Suppressor macrophage treated with lipopolysaccharide for 1 hour (primary cell): ENCODE data around the gene TRAPPC6A.

Experiments used
- DNase-seq, 3 donors: peaks; one replicate each; pipeline ENCODE4 v3.0.0-alpha.2; 2020 to 2022

Gene TRAPPC6A, protein sequence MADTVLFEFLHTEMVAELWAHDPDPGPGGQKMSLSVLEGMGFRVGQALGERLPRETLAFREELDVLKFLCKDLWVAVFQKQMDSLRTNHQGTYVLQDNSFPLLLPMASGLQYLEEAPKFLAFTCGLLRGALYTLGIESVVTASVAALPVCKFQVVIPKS

DNA sequence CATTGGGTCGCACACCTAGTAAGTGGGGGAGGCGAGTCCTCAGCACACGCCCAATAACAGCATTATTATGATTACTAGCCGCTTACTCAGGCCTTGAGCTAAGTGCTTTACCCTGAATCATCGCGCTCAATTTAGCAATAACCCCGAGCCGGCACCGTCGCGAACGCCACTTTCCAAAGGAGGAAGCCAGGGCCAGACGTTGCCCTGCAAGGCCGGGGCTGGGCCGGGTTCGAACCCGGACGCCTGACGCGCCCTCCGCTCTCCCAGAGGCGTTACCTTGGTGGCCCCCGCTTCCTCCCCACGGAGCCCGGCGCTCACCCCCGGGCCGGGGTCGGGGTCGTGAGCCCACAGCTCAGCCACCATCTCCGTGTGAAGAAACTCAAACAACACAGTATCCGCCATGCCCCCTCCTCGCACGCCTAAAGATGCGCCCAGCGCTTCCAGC is at the start of gene TRAPPC6A:
TSS of gene TRAPPC6A (minus strand) at position 421 of the 445 bp plus-strand sequence. CDS start at position 402, 19 bp downstream.
- DNase-seq = peak; percentile 91 to 93 (median 92)

DNA sequence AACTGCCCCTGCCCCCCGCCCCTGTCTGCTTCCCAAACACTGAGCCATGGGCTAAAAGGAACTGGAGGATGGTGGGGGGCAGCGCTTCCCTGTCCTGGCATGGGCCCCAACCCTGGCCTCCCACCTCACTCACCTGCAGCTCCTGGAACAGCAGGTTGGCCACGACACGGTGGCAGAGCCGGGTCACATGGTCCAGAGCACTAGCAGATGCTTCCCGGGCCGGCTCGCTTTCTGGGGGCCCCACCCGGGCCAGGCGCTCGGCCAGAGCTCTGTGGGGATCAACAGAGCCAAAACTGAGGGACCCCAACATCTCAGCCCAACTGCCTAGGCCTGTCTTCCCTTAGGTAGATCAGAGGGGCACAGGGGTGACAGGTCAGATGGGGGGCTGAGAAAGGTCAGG is 46.6 kb upstream of the TRAPPC6A start:
- no peak for DNase-seq

DNA sequence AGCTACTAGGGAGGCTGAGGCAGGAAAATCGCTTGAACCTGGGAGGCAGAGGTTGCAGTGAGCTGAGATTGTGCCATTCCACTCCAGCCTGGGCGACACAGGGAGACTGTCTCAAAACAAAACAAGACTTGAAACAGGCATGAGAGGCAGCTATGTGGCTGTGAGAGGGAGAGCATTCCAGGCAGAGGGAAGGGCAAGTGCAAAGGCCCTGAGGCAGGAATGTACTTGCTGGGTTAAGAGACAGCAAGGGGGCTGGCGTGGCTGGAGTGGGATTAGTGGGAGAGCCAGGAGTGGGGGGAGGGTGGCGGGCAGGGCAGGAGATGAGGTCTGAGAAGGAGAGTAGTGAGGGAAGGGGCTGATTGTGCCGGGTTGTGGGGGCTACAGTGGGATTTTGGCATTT is 45.8 kb upstream of the TRAPPC6A start:
- DNase-seq = no peak

DNA sequence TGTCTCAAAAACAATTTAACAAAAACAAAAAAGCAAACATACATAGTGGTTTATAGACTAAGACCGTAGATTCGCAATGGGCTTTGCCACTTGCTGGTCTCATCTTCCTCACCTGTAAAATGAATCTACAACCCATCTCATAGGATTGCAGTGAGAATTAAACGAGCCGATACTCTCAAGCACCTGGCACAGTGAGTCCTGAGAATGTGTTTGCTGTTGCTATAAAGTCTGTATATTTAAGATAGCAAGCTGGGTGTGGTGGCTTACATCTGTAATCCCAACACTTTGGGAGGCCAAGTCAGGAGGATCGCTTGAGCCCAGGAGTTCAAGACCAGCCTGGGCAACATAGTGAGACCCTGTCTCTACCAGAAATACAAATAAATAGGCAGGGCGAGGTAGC is 44.7 kb upstream of the TRAPPC6A start:
- no peak for DNase-seq

DNA sequence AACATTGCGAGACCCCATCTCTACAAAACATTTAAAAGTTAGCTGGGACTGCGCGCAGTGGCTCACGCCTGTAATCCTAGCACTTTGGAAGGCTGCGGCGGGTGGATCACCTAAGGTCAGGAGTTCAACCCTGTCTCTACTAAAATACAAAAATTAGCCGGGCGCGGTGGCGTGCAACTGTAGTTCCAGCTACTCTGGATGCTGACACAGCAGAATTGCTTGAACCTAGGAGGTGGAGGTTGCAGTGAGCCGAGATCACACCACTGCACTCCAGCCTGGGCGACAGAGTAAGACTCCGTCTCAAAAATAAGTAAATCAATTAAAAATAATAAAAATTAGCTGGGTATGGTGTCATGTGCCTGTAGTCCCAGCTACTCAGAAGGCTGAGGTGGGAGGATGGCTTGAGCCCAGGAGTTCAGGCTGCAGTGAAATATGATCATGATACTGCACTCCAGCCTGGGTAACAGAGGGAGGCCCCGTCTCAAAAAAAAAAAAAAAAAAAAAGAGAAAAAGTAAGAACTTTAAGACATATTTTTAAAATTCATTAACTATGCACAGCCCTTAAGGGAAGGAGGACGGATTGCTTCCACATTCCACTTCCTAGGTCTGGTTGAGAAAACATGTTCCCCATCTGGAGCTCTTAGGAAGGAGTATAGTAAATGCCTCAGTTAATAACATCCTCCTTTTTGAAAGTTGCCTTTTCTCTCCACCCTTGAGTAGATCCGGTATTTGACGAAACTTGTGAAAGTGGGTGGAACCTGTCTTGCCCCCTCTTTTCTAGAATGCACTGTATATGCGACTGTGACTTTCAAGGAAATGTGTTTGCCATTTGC is 41.1 kb upstream of the TRAPPC6A start:
- peak; percentile 19 to 41 (median 33) for DNase-seq

DNA sequence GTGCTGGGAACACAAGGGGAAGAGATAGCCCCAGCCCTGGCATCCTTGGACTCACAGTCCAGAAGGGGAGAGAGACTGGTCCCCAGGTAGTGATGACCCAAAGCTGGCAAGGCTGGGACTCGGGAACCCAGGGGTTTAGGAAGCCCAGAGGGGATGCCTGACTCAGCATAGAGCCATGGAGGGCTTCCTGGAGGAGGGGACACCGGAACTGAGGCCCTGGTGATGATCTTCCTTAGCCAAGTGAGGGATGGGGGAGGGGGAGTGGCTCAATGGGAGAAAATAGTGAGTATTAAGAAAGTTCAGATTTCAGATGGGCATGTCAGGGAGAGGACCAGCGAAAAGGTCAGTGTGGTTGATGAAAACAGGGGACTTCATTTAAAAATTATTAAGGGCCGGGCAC is 40.4 kb upstream of the TRAPPC6A start:
- DNase-seq = no peak

DNA sequence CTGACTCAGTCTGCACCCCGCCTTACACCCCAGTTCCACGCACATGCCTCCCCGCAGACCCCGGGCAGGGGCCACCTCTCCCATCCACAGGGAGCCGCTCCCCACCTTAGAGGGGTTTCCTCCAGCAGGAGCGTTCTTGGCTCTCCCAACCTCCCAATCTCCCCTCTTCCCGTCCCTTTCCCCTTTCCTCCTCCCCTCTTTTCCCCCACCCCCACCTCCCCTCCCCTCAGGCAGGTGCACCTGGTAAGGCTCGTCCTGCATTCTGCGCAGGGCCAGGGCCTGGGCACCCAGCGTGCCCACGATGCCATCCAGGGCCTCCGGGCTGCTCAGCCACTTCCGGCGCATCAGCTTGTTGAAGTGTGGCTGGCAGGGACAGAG is 39.9 kb upstream of the TRAPPC6A start:
- no peak for DNase-seq

DNA sequence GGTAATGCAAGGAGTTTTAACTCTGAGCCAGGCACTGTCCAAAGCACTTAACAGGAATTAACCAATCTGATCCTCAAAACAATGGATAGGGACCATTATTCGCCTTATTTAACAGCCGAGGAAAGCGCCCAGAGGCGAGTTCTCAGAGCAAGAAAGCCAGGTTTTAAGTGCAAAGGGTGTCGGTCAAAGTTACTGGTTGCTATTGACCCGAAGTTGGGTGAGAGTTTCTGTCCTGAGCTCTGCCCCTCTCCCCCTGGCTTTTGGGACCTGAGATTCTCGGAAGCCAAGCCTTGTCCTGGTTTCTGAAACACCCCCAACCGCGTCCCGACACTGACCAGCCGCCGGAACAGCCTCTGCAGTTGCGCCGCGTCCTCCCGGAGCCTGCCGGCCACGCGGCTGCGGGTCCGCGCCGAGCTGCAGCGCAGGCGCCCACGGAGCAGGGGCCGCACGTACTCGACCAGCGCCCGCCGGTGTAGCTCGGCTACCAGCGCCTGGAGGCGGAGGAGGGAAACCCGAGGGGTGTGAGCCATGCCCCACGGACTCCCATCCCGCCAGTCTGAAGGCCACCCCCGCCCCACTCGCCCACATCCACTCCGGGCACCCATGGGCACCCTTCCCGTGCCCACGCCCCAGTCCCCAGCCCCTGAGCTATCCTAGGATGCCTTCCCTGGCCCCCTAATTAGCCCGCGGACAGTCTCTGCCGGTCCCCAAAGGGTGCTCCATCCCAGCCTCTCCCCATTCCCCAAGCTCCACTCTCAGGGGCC is 39.3 kb upstream of the TRAPPC6A start:
- peak in 1 of 3 donors; percentile 12 for DNase-seq

DNA sequence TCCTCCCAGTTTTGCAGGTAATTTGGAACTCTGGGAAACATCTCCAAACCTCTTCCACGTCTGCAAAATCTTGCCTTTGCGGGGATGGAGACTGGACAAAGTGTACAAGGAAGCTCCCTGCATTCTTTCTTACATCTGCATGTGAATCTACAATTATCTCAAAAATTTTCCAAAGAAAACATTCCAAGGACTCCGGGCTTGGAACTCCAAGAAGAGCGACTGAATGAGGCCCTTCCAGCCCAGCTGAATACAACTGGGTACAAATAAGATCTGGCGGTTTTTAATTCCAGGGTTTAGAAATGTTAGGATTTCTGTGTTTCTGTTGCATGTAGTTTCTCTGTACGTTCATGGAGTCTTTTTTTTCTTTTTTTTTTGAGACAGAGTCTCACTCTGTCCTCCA is 38.6 kb upstream of the TRAPPC6A start:
- DNase-seq = no peak

DNA sequence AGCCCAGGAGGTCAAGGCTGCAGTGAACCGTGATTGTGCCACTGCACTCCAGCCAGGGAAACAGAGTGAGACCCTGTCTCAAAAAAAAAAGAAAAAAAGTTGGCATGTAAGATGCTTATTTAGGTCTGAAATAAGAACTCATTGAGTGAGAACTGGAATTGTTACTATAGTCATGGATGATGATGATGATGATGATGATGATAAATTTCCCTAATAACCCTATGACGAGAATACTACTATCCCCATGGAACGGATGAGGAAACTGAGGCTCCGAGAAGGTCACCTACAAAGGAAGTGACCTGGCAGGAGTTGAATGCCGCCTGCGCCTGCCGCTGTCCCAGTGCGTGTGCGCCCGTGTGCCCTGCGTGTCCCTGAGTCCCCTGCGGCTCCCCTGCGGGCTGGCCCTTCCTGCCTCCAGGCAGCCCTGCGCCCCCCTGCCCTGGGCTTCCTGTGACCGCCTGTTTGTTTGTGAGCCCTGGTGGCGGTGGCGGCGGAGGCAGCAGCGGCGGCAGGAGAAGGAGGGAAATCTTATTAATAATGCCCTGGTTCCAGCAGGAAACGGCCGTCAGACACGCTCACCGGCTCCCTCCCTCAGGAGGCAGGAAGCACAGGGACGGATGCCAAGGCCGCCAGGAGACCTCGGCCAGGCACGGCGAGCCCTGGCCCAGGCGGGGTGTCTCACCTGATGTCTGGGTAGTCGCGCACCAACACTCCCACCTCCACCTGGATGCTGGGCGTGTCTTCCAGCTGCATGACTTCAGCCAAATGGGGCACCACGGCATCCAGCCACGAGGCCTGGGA is 37.6 kb upstream of the TRAPPC6A start:
- DNase-seq = no peak

DNA sequence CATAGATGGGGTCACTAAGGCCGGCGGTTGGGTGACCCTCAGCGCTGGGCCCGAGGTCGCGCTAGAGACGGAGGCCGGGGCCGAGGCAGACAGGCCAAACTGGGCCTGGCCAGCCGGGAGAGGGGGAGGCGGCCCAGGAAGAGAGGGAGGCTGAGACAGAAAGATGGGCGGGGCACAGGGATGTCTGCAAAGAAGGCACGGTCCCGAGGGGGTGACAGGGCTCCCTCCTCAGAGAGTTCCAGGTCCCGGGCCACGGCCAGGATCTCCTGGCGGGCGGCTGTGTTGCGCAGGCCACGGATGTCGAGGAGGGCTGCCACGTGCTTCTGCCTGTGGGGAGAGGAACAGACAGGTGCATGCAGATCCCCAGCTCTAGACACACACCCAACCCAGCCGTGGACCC is 35.0 kb upstream of the TRAPPC6A start:
- DNase-seq = no peak

DNA sequence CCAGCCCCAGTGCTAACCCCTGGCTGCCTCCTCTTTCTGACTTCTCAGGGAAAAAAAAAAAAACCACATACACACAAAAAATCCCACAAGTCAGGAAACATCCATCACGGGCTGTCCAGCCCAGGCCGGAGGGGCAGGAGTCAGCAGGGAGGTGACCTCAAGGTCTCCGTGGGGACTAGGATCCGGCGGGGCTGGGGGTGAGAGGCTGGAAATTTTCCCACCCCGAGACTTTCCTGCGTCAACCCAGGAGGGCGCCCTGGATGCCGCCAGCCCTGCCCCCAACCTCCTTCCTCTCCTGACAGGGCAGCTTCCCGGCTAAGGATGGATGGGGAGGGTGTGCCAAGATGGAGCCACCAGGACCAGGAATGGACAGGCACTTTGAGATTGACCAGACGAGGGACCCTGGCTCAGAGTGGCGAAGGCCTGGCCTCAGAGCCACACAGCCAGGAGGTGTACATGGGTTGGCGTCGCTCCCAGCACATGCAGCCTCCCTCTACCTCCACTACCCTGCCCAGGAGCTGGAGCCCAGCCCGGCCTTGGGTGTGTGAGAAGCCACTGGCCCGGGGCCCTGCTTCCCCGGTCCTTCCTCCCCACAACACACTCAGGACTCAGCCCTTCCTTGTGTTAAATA is 33.8 kb upstream of the TRAPPC6A start:
- peak in 2 of 3 donors; percentile 31 to 32 for DNase-seq

DNA sequence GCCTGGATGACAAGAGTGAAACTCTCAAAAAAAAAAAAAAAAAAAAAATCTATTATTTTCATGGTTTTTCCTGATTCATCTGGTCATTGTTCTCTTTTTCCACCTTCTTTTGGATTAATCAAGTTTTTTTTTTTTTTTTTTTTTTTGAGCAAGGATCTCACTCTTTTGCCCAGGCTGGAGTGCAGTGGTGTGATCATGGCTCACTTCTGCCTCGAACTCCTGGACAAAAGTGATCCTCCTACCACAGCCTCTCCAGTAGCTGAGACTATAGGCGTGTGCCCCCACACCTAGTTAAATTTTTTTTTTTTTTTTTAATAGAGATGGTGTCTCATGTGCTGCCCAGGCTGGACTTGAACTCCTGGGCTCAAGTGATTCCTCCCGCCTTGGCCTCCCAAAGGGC is 28.3 kb upstream of the TRAPPC6A start:
- DNase-seq = no peak

DNA sequence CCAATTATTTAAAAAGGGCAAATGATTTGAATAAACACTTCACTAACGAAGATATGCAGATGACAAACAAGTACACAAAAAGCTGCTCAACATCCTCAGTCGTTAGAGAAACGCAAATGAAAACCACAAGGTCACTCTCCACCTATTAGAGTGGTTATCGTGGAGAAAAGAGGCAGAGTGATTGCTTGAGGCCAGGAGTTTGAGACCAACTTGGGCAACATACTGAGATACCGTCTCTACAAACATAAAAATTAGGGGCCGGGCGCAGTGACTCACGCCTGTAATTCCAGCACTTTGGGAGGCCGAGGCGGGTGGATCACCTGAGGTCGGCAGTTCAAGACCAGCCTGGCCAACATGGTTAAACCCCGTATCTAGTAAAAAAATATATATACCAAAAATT is 27.8 kb upstream of the TRAPPC6A start:
- DNase-seq = no peak

DNA sequence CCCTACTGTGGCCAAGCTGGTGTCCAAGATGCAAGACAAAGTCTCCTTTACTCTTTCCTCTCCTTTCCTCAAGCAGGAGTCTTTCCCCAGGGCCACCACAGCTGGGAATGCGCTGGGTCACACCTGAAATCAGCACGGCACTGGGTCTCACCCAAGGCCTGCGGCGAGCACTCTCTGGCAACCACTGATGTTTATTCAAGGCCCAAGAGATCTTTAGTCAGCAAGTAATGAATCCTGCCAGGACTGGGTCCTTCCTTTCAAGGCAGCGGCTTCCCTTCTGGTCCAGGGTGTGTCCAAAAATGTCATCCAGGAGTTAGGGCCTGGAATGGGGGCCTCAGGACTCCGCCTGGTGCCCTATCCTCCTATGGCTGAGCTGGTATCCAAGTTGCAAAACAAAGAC is 24.6 kb upstream of the TRAPPC6A start:
- DNase-seq = no peak

DNA sequence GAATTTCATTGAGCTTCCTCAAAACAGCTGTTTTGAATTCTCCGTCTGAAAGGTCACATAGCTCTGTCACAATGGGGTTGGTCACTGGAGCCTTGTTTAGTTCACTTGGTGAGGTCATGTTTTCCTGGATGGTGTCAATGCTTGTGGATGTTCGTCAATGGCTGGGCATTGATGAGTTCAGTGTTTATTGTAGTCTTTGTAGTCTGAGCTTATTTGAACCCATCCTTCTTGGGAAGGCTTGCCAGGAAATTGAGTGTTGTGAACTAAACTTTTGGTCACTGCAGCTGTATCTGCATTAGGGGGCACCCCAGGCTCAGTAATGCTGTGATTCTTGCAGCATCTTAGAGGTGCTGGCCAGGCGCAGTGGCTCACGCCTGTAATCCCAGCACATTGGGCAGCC is 22.5 kb upstream of the TRAPPC6A start:
- peak; percentile 22 to 43 (median 27) for DNase-seq

DNA sequence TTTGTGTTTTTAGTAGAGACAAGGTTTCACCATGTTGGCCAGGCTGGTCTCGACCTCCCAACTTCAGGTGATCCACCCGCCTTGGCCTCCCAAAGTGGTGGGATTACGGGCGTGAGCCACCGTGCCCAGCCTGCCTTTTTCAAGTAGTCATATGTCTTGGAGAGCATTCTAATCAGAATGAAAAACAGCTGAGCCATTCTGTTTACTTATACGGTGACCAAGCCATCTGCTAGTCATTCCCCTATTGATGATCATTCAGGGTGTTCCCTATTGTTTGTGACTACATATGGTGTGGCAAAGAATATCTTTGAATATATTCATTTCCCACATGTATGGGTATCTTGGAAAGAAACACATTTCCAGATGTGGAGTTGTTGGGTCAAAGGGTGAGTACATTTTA is 17.7 kb upstream of the TRAPPC6A start:
- DNase-seq = peak in 1 of 3 donors; percentile 16

DNA sequence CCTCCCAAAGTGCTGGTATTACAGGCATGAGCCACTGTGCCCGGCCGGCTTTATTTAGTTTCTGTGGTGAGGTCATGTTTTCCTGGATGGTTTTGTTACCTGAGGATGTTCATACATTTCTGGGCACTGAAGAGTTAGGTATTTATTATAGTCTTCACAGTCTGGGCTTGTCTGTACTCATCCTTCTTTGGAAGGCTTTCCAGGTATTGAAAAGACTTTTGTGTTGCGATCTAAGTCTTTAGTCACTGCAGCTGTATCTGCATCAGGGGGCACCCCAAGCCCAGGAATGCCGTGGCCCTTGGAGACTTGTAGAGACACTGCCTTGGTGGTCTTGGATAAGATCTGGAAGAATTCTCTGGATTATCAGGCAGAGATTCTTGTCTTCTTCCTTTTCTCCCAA is 13.3 kb upstream of the TRAPPC6A start:
- DNase-seq = no peak

DNA sequence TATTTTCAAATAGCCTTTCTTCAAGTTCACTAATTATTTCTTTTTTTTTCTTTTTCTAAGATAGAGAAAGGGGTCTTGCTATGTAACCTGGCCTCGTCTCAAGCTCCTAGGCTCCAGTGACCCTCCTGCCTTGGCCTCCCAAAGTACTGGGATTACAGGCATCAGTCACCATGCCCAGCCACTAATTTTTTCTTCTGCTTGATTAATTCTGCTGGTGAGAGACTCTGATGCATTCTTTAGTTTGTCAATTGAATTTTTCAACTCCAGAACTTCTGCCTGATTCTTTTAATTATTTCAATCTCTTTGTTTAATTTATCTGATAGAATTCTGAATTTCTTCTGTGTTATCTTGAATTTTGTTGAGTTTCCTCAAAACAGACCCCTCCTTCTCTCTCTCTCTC is 11.9 kb upstream of the TRAPPC6A start:
- DNase-seq = no peak

DNA sequence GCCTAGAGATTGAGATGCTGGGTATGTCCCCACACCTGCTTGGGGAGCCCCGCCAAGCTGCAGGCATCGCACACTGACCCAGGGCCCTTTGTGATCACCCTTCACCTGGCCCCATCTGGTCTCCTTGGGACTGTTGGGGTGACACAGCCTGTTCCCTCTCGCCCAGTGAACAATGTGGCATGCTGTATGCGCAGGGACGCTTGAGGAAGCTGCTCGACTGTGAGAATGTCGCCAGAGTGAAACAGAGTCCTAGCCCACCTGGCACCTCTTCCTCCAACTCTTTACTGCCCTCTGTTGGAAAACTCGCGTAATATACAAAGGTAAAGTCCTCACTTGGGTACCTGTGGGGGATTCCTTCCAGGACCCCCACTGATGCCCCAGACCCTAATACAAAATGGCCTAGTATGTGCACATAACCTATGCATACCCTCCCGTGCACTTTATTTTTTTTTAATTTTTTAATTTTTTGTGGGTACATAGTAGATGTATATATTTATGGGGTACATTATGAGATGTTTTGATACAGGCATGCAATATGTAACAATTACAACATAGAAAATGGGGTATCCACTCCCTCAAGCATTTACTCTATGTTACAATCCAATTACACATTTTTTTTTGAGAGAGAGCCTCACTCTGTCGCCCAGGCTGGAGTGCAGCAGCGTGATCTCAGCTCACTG is 9.5 kb upstream of the TRAPPC6A start:
- DNase-seq = peak in 2 of 3 donors; percentile 16 to 33

DNA sequence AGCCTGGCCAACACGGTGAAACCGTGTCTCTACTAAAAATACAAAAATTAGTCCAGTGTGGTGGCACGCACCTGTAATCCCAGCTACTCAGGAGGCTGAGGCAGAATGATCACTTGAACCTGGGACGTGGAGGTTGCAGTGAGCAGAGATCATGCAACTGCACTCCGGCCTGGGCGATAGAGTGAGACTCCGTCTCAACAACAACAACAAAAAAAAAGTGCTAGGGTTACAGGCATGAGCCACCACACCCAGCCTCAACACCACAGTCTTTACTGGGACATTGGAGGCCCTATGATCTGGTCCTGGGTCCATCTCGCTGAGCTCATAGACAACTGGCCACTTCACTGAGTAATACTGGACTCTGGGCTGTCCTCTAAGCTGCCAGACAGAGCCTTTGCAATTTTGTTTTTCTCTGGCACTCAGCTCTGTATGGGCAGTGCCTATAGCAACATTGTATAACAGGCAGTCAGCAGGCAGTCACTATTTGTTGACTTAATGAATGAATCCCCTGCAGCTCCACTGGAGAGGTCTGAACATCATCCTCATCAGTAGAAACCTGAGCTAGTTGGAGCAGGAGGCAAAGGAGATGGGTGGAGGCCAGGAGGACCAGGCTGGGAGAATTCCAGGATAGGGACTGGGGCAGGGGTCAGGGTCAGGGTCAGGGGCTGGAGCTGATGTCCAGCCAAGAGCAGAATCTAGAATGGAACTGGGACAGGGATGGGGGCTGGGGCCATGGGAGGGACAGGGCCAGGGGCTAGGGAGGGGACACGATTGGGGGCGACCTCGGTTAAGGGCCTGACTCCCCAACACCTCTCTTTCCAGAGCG is 8.7 kb upstream of the TRAPPC6A start:
- no peak for DNase-seq
